Esophagus mucosa (tissue), 1 donor: ENCODE data around the gene P2RY2. TPM values are rescaled to one million over a fixed set of nuclear protein-coding genes. Genes with fewer than 3 reads are reported as not detected.

Experiments
- ATAC-seq: fragments of 200-7000 bp; cut with Tn5 transposase; one replicate; pipeline ENCODE4 v1.9.1; 2020
- total RNA-seq: library from RNA; stranded (reverse); gene quantifications from one replicate; pipeline ENCODE4 v1.2.4, GENCODE V29; 2023
- donor health status: DM: yes; HTN: yes; CAD: no.

P2RY2 gene
- total RNA-seq, 1 donor from 2014 or later, result 44.3 TPM

- ATAC-seq, result no peak
These were observed 26.6 kb downstream of the P2RY2 start for GRCh38 chr11:73244589-73245240.

GRCh38 chr11:73245461-73245860, 27.4 kb downstream of the P2RY2 start:
- ATAC-seq, result no peak

- no peak for ATAC-seq
These were observed 28.2 kb downstream of the P2RY2 start for GRCh38 chr11:73246303-73246702.

- no peak for ATAC-seq
These were observed 30.6 kb downstream of the P2RY2 start for GRCh38 chr11:73248526-73249185.

- peak; percentile 67 for ATAC-seq
These were observed 31.2 kb downstream of the P2RY2 start for GRCh38 chr11:73249304-73249703.

GRCh38 chr11:73249853-73250783, 32.0 kb downstream of the P2RY2 start:
- ATAC-seq, result no peak

GRCh38 chr11:73252577-73253191, 34.6 kb downstream of the P2RY2 start:
- ATAC-seq, result no peak

GRCh38 chr11:73257342-73258103, 39.4 kb downstream of the P2RY2 start:
- ATAC-seq, result no peak

- ATAC-seq, result peak; percentile 21
These were observed 40.3 kb downstream of the P2RY2 start for GRCh38 chr11:73258104-73259035.

GRCh38 chr11:73259406-73260126, 41.5 kb downstream of the P2RY2 start:
- no peak for ATAC-seq

- no peak for ATAC-seq
These were observed 42.0 kb downstream of the P2RY2 start for GRCh38 chr11:73260127-73260457.

- peak; percentile 30 for ATAC-seq
These were observed 44.9 kb downstream of the P2RY2 start for GRCh38 chr11:73262851-73263495.

GRCh38 chr11:73263640-73264039, 45.6 kb downstream of the P2RY2 start:
- no peak for ATAC-seq

- ATAC-seq, result no peak
These were observed 47.3 kb downstream of the P2RY2 start for GRCh38 chr11:73265278-73265810.

GRCh38 chr11:73265853-73266645, 48.0 kb downstream of the P2RY2 start:
- no peak for ATAC-seq

- ATAC-seq, result no peak
These were observed 48.6 kb downstream of the P2RY2 start for GRCh38 chr11:73266646-73267020.

GRCh38 chr11:73267122-73267846, 49.2 kb downstream of the P2RY2 start:
- no peak for ATAC-seq
